NCI-H1694 (cell line): ENCODE measurements around the gene FAM24B.

ENCODE experiments used
- DNase-seq: peaks from one replicate; lab custom pipeline; 2025; lab: John Stamatoyannopoulos, UW

The FAM24B gene

DNA sequence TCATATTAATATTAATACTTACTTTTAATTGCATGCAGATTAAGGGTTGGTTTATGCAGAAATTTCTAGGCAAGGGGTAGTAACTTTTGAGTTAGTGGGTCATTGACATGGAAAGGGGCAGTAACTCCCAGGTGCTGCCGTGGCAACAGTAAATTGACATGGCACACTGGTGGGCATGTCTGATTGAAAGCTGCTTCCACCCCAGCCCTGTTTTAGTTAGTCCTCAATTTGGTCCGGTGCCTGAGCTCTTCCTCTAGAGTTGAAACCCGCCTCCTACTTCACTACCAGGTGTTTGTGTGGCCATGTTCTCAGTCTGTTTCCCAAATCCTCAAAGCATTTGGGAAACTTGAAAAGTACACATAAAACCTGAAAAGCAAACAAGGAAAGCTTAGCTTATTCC, 52.1 kb downstream of the FAM24B start:
- no peak for DNase-seq

DNA sequence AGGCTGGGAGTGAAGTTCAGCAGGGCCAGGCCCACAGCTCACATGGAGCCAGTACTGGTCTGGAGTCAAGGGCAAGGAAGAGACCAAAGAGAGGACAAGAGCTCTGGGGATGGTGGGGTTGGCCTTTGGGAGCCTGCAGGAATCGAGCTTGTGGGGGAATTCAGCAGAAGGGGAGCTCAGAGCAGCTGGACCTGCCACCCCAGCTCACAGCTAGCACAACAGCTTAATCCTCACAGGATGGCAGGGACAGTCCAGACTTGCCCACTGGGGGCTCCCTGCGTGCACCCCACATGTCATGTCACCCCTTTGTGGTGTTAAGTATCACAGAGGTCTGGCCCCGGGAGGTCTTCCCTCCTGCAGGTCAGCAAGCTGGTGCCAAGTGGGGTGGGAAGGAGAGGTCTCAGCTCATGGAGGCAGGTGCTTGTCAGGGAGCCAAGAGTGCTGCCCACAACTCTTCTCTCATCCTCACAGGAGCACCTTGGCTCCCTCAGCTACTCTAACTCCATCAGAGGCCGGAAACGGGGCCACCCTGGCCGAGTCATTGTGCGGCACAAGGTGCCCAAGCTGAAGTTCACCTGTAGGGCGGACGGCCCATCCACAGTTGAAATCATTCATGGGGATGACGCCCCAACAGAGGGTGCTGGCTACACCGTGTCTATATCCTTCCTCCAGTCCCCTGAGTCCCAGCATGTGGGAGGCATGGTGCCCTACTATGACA, 56.2 kb downstream of the FAM24B start:
- DNase-seq = no peak

- DNase-seq = no peak
Measured at GRCh38 chr10:122821808-122822207, 57.6 kb downstream of the FAM24B start.

- DNase-seq = no peak
Measured at GRCh38 chr10:122815458-122815857, 63.9 kb downstream of the FAM24B start.

GRCh38 chr10:122814493-122814892, 64.9 kb downstream of the FAM24B start:
- DNase-seq = no peak

DNA sequence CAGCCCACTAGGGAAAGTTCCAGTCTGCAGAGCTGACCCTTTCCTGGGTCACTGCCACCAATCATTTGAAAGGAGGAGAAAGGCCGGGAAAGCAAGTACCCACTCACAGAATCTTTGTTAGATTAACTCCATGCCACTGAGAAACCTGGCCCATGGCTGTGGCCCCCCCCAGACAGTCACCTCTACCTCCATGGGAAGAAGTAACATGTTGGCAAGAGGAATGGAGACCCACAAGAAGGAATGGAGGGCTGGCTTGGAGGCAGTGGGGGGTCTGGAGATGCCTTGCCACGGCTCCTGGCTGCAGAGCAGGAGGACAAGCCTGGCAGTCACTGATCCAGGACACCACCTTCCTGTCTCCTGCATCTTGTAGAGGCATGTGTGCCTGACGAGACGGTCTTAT, 66.6 kb downstream of the FAM24B start:
- no peak for DNase-seq

- no peak for DNase-seq
Measured at GRCh38 chr10:122802282-122802681, 77.1 kb downstream of the FAM24B start.
